ENCODE results near the gene ATP1A3. TPM values are rescaled to one million over a fixed set of nuclear protein-coding genes. Genes with fewer than 3 reads are reported as not detected.

The ATP1A3 gene
- total and polyA plus RNA-seq, 12 donors = 38.0 to 419 (median 334) TPM

GRCh38 chr19:41928754-41929535, 65.1 kb downstream of the ATP1A3 start:
- H3K4me3 ChIP-seq = peak overlapping the region in 9 of 10 donors; percentile 30 to 55 (median 47)
- H3K4me1 ChIP-seq = peaks cover 2 to 18% (median 16%) of the 10 kb centered on the region in 9 donors
- intact Hi-C loops (cut with DNase I) = loop anchor here in 1 of 10 donors (5.0 kb wide), 1 partner anchor 42 kb away; no protein-coding TSS in a partner anchor
- DNase-seq (no peak), ATAC-seq (peak in 1 of 8 donors; percentile 13)
- peaks cover 41 to 100% (median 99%) of the 10 kb centered on the region in 7 donors for H3K27me3 ChIP-seq
- TF ChIP-seq, protein P1, sequence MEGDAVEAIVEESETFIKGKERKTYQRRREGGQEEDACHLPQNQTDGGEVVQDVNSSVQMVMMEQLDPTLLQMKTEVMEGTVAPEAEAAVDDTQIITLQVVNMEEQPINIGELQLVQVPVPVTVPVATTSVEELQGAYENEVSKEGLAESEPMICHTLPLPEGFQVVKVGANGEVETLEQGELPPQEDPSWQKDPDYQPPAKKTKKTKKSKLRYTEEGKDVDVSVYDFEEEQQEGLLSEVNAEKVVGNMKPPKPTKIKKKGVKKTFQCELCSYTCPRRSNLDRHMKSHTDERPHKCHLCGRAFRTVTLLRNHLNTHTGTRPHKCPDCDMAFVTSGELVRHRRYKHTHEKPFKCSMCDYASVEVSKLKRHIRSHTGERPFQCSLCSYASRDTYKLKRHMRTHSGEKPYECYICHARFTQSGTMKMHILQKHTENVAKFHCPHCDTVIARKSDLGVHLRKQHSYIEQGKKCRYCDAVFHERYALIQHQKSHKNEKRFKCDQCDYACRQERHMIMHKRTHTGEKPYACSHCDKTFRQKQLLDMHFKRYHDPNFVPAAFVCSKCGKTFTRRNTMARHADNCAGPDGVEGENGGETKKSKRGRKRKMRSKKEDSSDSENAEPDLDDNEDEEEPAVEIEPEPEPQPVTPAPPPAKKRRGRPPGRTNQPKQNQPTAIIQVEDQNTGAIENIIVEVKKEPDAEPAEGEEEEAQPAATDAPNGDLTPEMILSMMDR (IDR thresholded peaks at IDR 0.05) = no peak
- H3K36me3 ChIP-seq = no peaks in the 10 kb centered on the region
- 3% methylated on average over 29 of the region's 29 CpGs for WGBS, 2 donors
- no peaks in the 10 kb centered on the region for H3K9me3 ChIP-seq
- no peak overlapping the region for H3K27ac ChIP-seq

DNA sequence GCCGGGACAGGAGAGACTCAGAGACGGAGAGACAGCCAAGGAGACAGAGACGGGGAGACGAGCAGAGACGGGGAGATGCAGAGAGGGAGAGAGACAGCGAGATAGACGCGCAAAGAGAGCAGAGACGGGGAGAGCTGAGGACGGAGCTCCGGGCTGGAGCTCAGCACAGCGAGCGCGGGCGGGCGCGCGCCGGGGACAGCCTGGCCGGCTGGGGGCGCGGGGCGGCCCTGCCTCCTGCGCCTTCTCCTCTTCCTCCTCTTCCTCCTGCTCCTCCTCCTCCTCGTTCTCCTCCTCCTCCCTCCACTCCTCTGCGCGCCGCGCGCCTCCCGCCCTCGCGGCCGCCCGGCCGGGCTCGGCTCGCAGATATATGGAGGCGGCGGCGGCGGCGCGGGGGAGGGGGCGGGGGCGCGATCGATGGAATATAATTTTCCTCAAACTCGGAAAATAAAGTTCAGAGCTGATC, 65.8 kb downstream of the ATP1A3 start, which contains the start of gene ERFL:
Gene ERFL, minus strand, starts transcription at position 229 of the 463 bp plus-strand sequence. CDS start 15,530 bp downstream, outside the sequence.
- Histone ChIP-seq H3K4me1 (peaks cover 2 to 18% (median 16%) of the 10 kb centered on the region in 9 donors), H3K36me3 (no peaks in the 10 kb centered on the region), H3K9me3 (no peaks in the 10 kb centered on the region), H3K27ac (no peak within 1 kb of the TSS), H3K27me3 (peaks cover 41 to 97% (median 96%) of the 10 kb centered on the region in 7 donors), H3K4me3 (peak within 1 kb of the TSS; percentile 11 to 55 (median 46))
- ATAC-seq = peak in 2 of 8 donors; percentile 5 to 10
- intact Hi-C loops (cut with DNase I) = loop anchor here in 1 of 10 donors (5.0 kb wide), 1 partner anchor 41 kb away; no protein-coding TSS in a partner anchor
- TF ChIP-seq, protein P1 (IDR thresholded peaks at IDR 0.05) = no peak
- no peak for DNase-seq
- whole genome bisulfite sequencing, 2 donors = 0 to 1% methylated on average over 30 to 49 of the region's 49 CpGs

- TF ChIP-seq, protein P1 (IDR thresholded peaks at IDR 0.05) = no peak
- Histone ChIP-seq H3K9me3 (no peaks in the 10 kb centered on the region), H3K36me3 (no peaks in the 10 kb centered on the region), H3K27ac (no peak overlapping the region), H3K4me1 (peaks cover 2 to 18% (median 16%) of the 10 kb centered on the region in 9 donors), H3K4me3 (peak overlapping the region; percentile 11 to 55 (median 46)), H3K27me3 (peaks cover 45 to 97% (median 96%) of the 10 kb centered on the region in 7 donors)
- intact Hi-C loops (cut with DNase I) = loop anchor here in 1 of 10 donors (5.0 kb wide), 1 partner anchor 40 kb away; no protein-coding TSS in a partner anchor
- 3 to 5% methylated on average over 43 of the region's 43 CpGs for WGBS, 2 donors
- DNase-seq = no peak
- ATAC-seq = peak in 2 of 8 donors; percentile 10 to 37
Observed at GRCh38 chr19:41927497-41928192, 66.4 kb downstream of the ATP1A3 start.

Data from heart right ventricle (tissue), 16 donors.